Neural cell (in vitro differentiated cells): Measurements from ENCODE around the gene FHDC1.

Experiments used
- EP300 ChIP-seq: fragments of 450-650 bp; conservative IDR thresholded peaks from 2 replicates; pipeline ENCODE4 v1.6.1; 2014; ENCODE audit warnings: antibody characterized with exemption, mild to moderate bottlenecking, moderate library complexity; ENCODE audit not compliant: poor library complexity, severe bottlenecking
- POLR2AphosphoS5 ChIP-seq: IDR thresholded peaks from 2 replicates; pipeline ENCODE4 v1.6.1; 2012
- TF ChIP-seq, protein P1 (sequence below): fragments of 450-650 bp; IDR thresholded peaks from 2 replicates; pipeline ENCODE4 v1.5.1; 2014; ENCODE audit warnings: antibody characterized with exemption, mild to moderate bottlenecking, moderate library complexity; ENCODE audit not compliant: poor library complexity, severe bottlenecking

DNA sequence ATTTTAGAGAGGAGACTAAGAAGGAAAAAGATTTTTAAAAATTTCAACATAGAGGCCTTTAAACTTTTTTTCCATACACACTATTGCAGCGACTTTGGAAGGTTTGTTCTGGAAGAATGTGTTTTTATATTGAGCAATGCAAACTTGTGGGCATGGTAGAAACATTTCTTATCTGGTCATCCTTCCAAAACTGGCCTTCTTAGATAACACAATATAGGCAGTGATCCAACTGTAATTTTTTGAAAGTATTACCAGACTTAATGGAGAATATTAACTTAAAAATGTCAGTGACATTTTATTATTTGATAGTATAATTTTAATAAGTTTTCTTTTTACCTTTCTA is 25.6 kb downstream of the FHDC1 start:
- TF ChIP-seq EP300 (no peak), POLR2AphosphoS5 (no peak)
- TF ChIP-seq, protein P1, sequence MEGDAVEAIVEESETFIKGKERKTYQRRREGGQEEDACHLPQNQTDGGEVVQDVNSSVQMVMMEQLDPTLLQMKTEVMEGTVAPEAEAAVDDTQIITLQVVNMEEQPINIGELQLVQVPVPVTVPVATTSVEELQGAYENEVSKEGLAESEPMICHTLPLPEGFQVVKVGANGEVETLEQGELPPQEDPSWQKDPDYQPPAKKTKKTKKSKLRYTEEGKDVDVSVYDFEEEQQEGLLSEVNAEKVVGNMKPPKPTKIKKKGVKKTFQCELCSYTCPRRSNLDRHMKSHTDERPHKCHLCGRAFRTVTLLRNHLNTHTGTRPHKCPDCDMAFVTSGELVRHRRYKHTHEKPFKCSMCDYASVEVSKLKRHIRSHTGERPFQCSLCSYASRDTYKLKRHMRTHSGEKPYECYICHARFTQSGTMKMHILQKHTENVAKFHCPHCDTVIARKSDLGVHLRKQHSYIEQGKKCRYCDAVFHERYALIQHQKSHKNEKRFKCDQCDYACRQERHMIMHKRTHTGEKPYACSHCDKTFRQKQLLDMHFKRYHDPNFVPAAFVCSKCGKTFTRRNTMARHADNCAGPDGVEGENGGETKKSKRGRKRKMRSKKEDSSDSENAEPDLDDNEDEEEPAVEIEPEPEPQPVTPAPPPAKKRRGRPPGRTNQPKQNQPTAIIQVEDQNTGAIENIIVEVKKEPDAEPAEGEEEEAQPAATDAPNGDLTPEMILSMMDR, result no peak
